Peyer's patch (tissue), 4 donors: ENCODE data around the gene ALPI.

Experiments
- CTCF ChIP-seq, 6 experiments: fragments of 450-650 bp in 4 of 6; fragments of 200-600 bp in 2 of 6; sonication (generic) in 1 of 6; IDR thresholded peaks; one replicate each; pipeline ENCODE4 v1.5.1; 2017 to 2019; ENCODE audit warnings: antibody characterized with exemption in 6 of 6, mild to moderate bottlenecking in 3 of 6, moderate library complexity in 1 of 6
- POLR2A ChIP-seq, 2 donors: fragments of 450-650 bp; IDR thresholded peaks; one replicate each; pipeline ENCODE4 v1.5.1; 2017; ENCODE audit warnings: antibody characterized with exemption in 2 of 2, mild to moderate bottlenecking in 2 of 2, moderate library complexity in 2 of 2

- TF ChIP-seq POLR2A (IDR thresholded peaks at IDR 0.05): no peak
- TF ChIP-seq CTCF (IDR thresholded peaks at IDR 0.05): no peak
Measured at GRCh38 chr2:232418056-232418455, 37.9 kb upstream of the ALPI start.
